HG03280 (cell line): Measurements from ENCODE around the gene ZNF91.
"Not testable (repeated sequence)": the region's sequence is repeated elsewhere in the genome, so short reads cannot be mapped to it uniquely, and the experiment has no call there.

Experiments
- ATAC-seq: cut with Tn5 transposase; IDR thresholded peaks from one replicate; pipeline ENCODE4 v1.9.1; 2021; ENCODE audit warnings: mild to moderate bottlenecking, moderate library complexity; ENCODE audit not compliant: unreplicated experiment

ZNF91 gene

GRCh38 chr19:23321403-23321802 is 73.9 kb downstream of the ZNF91 start:
- not testable (repeated sequence) for ATAC-seq

- not testable (repeated sequence) for ATAC-seq
Observed at GRCh38 chr19:23319571-23319970, 75.7 kb downstream of the ZNF91 start.

- ATAC-seq = not testable (repeated sequence)
Observed at GRCh38 chr19:23318941-23319340, 76.3 kb downstream of the ZNF91 start.

- no peak for ATAC-seq
Observed at GRCh38 chr19:23318143-23318542, 77.1 kb downstream of the ZNF91 start.

GRCh38 chr19:23315286-23315685 is 80.0 kb downstream of the ZNF91 start:
- no peak for ATAC-seq

- no peak for ATAC-seq
Observed at GRCh38 chr19:23314505-23315251, 80.6 kb downstream of the ZNF91 start.

- ATAC-seq = no peak
Observed at GRCh38 chr19:23313196-23313595, 82.1 kb downstream of the ZNF91 start.

GRCh38 chr19:23312515-23312914 is 82.8 kb downstream of the ZNF91 start:
- no peak for ATAC-seq

- ATAC-seq = no peak
Observed at GRCh38 chr19:23311551-23311950, 83.7 kb downstream of the ZNF91 start.

GRCh38 chr19:23310729-23311211 is 84.5 kb downstream of the ZNF91 start:
- ATAC-seq = no peak

GRCh38 chr19:23309926-23310325 is 85.3 kb downstream of the ZNF91 start:
- no peak for ATAC-seq

GRCh38 chr19:23305555-23305954 is 89.7 kb downstream of the ZNF91 start:
- ATAC-seq = no peak

GRCh38 chr19:23304238-23304637 is 91.0 kb downstream of the ZNF91 start:
- ATAC-seq = no peak

GRCh38 chr19:23294141-23294540 is 101.1 kb downstream of the ZNF91 start:
- no peak for ATAC-seq

GRCh38 chr19:23289966-23290365 is 105.3 kb downstream of the ZNF91 start:
- not testable (repeated sequence) for ATAC-seq
